HG03571 (cell line): Measurements from ENCODE around the gene MRPL40.
"Not testable (repeated sequence)": the region's sequence is repeated elsewhere in the genome, so short reads cannot be mapped to it uniquely, and the experiment has no call there.

Experiments used
- ATAC-seq: cut with Tn5 transposase; IDR thresholded peaks from one replicate; pipeline ENCODE4 v1.9.1; 2021; ENCODE audit not compliant: unreplicated experiment

The MRPL40 gene

DNA sequence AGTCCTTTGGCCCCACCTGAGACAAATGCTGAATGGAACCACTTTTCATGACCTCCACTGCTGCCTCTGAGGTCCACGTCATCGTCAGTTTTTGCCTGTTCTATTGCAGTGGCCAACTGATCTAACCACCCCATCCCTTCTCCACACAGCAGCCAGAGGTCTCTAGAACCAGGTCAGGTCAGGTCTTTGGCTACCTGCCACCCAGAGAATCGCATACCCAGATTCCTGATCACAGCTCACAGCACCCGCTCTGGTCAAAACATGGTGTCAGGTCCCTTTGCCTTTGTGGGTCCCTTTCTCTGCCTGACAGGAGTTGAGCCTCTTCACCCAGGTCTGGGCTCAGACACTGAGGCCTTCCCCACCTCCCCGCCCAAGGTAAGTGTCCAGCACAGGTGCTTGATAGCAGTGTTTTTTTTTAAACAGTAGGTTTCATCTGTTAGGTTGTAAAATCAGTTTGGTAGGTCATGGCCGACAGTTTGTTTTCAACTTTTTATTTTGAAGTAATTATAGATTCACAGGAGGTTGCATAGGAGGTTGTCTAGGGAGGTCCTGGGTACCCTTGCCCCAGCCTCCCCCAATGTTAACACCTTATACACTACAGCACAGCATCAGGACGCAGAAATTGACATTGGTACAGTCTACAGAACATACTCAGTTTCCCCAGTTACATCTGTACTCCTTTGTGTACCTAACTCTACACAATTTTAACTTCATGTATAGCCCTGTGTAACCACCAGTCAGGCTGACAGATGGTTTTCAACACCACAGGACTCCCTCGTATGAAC lies 8.3 kb downstream of the MRPL40 start:
- no peak for ATAC-seq

DNA sequence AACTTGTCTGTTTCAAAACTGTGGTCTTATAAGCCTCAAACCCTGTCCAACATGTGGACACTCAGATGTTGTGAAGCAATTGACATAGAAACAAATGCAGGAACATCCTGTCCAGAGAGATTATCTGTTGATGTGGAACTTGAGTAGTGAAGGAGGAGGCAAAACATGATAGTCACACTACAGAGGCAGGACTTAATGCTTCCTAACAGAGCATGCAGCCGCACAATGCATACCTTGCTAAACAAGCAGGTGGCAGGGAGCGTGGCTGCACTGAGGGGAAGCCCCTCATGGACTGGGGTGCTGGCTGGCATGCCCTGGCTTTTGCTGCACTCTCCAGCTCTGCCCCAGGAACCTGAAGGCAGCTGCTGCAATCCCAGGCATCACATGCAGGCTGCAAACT lies 9.8 kb downstream of the MRPL40 start:
- no peak for ATAC-seq

DNA sequence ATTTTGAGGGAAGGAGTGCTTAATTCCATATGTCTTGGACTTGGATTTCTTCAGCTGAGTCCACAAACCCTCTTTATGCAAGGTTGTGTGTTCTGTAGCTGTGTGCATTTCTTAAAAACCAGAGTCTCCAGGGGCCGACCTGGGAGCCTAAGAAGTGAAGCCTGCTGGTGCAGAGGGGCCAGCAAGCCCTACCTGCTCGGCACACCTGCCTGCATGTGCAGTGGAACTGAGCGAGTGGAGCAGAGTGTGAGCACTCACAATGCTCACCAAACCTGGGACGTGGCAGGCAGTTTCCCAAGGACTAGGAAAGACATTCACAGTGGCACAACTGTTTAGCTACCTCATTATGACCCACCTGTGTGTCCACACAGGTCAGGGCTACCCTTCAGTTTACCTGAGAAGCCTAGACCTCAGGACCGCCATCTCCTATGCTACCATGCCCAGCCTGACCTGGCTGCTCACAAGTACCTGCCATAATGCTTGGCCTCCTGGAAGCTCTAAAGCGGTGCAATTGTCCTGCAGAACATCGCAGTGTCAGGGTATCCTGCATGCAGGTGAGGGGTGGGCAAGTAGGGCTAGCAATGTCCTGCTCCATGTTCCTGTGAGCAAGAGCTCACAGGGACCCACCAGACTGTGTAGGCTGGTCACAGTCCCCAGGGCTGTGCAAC lies 11.3 kb downstream of the MRPL40 start:
- no peak for ATAC-seq

DNA sequence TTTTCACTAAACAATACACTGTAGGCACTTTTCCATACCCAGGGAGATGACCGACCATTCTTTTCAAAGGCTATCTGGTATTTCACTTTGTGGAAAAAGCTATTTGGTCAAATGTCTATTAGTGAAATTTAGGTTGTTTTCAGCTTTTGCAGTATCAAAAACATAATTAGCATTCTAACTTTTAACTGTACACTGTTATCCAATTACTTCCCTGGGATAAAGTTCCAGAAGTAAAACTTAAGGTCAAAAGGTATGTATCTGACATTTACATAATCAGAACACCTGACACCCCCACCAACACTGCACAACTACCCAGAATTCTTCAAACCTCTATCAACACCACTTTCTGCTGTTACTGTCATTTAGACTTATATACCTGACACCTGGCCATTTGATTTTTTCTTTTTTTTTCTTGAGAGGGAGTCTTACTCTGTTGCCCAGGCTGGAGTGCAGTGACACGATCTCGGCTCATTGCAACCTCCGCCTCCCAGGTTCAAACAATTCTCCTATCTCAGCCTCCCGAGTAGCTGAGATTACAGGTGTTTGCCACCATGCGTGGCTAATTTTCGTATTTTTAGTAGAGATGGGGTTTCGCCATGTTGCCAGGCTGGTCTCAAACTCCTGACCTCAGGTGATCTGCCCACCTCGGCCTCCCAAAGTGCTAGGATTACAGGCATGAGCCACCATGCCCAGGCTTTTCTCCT lies 13.1 kb downstream of the MRPL40 start:
- not testable (repeated sequence) for ATAC-seq

DNA sequence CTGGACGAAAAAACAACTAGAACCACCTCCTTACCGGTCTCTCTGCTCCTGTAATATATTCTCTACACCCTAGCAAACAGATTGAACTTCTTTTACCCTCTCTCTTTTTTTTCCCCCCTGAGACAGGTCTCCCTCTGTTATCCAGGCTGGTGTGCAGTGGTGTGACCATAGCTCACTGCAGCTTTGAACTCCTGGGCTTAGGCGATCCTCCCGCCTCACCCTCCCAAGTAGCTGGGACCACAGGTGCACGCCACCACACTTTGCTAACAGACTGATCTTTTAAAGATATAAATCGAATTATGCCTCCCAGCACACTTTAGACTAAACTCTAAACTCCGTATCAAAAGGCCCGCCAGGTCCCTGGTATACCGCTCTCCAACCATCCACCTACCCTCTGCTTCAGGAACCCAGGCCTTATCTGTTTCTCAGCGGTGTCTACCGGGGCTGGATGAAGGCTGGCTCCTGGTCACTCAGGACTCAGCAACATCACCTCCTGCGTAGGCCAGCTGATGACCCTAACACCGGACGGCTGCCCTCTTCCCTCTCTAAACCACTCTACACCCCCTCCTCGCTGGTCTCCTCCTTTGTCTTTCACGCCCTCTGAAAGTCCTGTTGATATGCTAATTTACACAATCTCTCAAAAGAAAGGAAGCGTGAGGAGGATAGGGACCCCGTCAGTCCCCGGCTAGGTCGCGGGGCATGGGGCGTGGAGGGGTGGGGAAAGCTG lies 14.4 kb downstream of the MRPL40 start:
- no peak for ATAC-seq

DNA sequence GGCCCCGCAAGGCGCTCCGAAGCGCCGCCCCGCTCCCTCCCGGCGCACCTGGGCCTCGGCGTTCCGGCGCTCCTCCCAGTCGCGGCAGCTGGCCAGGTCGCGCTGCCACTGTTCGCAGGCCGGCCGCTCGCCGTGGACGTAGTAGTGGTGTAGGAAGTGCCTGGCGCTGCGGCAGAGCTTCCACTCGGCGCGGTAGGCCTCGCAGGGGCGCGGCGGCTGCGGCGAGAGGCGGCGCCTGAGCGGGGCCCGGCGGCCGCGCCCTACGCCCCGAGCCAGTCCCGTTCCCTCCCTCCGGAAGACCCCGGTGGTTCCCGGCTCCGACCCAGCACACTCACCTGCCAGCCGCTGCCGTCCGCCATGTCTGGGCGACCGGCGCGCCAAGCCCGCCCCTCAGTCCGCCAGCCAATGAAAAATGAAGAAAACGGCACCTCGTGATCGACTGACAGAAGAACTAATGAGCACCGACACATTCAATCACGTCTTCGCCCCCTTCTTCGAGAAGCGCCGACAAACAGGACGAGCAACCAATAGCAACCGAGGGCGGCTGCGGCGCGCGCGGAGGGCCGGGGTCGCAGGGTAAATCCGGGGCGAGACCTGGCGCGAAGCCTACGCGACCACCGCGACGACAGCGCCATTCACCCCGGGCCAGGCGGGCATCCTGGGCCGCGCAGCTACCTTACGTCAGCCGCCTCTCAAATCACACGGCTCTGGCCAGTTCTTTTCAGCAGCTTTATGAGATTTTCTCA lies 15.2 kb downstream of the MRPL40 start, which contains the start of gene C22orf39:
Gene C22orf39 (minus strand): TSS at position 382 of the 746 bp plus-strand sequence. CDS start 23 bp downstream, at position 359.
- ATAC-seq, result peak; percentile 75

DNA sequence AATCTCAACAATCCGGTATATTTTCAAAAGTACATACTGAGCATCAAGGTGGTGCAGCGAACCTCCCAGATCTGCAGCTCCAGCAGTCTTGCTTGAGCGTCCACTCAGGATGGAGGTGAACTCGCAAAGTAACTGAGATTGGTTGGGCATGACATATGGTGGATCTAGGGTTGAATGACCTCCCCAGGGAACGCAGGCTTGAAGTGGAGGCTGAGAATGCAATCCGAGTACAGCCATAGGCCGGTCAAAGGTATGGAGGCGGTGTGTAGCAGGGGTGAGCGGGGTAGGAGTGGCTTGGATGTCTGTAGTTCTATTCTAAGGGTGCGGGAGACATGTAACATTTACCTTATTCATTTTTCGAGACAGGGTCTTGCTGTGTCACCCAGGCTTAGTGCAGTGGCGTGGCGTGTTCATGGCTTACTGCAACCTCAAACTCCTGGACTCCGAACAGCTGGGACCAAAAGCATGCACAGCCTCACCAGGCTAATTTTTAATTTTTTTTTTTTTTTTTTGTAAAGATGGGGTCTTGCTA lies 15.8 kb downstream of the MRPL40 start:
- ATAC-seq, result no peak

DNA sequence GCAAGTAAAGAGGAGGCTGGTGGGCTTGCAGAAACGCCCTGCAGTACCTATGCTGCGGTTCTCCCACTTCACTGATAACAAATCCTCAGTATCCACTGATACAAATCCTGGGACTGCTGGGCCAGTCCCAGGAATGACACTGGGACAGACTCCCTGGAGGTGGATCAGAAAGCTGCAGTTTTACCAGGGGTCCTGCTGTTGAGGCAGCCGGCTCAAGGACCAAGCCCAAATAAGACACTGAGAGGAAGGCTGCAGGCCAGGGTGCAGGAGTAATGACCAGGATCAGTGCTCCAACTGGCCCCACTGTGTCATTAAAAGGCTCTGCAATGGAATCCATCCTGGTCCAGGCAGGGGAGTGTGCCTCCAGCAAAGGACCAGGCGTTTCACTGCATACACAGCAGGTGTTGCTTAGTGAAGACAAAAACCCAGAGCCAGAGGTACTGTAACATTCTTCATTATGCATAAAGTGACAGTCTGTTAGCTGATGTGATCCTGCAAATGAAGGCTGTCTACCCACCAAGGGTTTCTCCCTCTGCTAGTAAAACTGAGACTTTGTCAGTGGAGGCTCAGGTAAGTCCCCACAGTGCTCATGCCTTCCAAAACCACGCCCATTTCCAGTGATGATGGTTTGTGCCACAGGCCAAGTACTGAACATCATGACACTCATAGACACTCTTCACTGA lies 16.5 kb downstream of the MRPL40 start:
- ATAC-seq, result no peak

DNA sequence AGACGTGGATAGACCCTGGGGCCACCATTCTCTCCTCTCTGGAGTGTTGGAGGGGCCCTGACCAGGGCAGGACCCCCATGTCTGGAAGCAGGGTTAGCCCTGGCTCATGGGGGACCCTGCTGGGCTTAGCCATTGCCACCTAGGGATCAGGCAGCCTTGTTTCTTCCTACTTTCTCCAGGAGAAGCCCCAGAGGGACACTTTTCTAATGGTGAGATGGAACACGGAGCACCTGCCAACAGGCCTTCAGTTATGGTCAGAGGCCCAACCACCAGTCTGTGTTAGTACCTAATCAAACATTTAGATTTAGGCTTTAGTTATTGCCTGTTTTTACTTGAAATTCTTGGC lies 17.1 kb downstream of the MRPL40 start:
- ATAC-seq, result no peak

DNA sequence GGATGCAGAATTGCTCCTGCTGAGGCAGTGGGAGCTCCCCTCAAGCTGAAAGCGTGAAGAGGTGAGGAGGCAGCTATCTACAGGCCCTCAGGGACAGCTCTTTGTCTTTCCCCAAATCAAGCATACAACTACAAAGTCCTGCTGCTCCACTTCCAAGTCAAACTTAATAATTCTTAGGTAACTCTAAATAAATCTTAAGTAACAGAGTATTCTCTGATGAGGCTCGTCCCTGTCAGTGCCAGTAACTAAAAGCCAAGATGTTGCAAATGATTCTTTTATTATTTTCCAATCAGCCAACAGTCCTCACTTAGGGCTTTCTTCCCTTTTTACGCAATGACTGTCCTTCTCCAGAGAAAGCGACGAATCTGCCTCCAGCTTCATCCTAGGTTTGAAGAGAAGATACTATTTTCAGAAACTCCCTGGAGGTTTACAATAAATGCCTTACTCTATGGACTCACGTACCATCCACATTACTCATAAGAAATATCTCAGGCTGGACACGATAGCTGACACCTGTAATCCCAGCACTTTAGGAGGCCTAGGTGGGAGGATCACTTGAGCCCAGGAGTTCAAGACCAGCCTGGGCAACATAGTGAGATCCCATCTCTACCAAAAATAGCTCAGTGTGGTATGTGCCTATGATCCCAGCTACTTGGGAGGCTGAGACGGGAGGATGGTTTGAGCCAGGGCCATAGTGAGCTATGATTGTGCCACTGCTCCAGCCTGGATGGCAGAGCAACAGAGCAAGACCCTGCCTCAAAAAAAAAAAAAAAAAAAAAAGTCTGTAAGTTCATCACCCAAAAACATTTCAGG lies 18.2 kb downstream of the MRPL40 start:
- no peak for ATAC-seq

DNA sequence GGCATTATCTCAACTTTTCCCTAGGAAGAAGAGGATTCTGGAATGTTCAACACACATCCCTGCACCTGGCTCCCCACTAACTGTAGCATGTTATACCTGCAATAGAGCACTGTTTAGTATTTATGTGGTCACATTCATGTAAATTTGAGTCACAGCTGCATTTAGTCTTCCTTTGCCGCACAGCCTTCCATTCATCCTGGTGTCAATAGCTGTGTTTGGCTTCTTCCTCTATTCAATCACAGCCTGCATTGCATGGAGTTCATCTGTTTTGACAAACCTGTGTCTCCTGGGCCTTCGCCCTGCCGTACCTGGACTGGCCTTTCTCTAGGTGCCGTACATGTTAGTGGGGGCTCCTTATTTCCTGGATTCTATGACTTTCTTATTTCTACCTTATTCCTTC lies 19.2 kb downstream of the MRPL40 start:
- no peak for ATAC-seq

DNA sequence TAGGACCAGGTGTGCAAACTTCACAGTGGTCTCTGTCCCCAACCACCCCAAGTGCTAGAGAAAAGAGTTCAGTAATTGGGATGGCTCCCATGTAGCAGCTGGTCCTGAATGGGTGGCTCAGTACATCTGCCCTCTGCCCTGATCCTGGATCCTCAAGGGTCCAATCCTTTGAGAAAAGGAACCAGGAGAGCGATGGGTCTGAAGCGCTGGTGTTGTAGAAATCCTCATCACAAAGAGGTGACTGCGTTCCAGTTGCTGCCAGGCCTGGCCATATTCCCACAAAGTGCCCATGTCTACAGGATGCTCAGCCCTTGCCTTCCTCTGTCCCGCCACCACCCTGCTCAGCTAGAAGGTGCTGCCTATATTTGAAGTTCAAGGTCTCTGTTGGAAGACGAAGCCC lies 21.4 kb downstream of the MRPL40 start:
- no peak for ATAC-seq

DNA sequence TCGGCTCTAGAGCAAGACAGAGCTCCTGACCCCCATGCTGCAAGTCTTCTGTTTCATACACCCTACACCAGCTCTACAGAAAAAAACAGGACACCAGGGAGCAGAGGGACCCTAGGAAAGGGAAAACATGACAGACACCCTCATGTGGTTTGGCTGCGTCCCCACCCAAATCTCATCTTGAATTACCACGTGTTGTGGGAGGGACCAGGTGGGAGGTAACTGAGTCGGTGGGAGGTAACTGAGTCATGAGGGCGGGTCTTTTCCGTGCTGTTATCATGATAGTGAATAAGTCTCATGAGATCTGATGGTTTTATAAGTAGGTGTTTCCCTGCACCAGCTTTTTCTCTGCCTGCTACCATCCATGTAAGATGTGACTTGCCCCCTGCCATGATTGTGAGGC lies 21.8 kb downstream of the MRPL40 start:
- no peak for ATAC-seq

DNA sequence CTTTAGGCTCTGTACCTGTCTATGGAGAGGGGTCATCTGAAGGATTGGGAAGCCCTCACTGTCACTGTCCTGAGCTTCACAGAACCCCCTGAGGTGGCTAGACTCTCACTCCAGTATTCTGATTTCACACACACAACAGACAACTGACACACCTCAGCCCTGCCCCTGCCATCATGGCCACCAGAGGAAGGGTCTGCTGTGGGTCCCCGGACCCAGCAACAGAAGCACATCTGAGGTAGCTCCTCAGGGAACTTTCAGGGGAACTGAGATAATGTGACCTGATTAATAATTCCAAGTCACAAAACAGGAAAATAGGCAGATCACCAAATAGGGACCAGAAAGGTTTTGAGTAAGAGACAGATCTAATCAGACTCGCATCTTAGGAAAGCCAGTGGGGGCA lies 22.7 kb downstream of the MRPL40 start:
- ATAC-seq, result no peak

DNA sequence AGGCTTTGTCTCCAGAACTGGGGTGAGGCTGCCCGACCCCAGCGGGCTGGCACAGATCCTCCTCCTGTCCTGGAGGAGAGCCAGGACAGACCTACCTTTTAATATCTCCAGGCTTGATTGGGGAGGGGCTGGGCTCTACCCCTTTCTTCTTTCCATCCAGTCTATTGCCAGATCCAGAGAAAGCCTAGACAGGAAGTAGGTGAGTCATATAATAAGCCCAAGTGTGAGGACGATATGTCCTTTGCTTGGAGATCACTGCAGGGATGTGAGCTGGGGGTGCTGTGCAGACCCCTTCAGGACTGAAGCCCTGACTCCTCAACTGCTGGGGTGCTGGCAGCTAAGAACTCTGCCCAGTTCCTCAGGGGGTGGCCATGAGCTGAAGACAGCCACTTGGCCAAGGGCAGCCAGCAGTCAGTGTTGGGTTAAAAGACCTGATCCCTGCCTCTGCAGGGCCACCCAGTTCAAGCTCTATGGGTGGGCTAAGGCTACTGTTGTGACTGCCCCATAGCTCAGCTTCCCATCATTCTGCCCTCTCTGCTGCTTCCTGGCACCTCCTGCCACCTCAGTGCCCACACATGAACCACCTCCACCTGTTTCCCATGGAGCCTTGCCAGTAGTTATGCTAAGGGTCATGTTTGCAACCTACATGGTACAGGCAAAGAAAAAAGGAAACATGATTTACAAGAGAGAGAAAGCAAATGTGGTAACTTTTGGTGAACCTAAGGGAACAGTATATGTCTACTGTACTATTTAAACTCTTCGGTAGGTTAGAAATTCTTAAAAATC lies 23.4 kb downstream of the MRPL40 start:
- no peak for ATAC-seq

DNA sequence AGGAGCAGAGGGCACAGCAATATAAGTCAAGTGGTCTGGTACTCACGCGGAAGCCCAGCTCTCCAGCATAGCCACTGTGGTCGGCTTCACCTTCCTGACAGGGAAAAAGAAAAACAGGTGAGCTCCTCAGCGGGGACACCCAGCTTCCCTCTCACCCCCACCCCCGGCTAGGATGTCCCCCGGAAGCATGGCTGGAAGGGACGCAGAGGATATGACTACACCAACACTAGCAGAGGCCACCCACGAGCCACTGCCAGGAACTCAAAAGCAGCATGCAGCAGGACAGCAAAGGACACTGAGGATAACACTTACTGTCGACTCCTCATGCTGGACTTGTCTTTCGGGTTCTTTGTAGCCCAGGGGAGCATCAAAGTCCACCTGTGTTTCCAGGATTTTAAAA lies 24.2 kb downstream of the MRPL40 start:
- ATAC-seq, result no peak

DNA sequence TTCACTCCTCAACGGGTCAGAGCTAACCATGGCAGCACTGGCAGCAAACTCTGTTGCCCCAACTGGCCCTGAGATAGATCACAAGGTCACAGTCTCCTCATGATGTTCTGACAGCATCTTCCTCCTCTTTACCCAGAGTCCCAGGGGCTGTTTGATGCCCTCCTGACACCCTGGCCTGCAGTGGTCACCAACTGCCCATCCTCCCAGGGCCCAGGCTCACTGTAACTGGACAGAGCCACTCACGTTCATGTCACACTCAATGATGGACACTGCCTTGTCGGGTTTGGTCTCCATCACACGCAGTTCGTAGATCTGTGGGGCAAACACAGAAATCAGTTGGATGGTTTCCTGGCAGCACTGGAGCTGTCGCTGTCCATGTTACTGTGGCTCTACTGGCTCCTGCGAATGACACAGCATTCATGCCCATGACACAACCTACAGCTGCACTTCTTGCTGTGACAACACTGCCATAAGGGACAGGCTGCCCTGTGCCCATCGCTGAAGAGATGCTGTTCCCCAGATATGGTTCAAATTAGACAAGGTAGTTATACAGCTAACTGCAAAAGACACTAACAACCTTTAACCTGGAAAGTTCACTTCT lies 25.6 kb downstream of the MRPL40 start:
- ATAC-seq, result no peak

DNA sequence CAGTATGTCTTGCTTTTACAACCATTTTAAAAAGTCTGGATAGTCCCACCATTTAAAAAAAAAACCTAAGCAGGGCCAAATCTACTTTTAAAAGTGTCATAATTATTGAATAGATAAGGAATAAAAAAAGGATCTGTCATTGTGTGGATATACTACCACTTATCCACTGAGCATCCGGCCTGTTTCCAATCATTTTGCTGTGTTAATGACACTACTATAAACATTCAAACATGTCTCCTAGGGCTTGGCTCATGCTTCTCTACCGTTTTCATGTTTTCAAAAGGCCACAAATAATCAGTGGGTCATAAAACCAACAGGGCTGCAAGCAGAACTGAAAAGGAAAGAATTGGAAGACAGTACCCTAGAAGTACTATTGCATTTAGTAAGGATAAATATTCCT lies 27.7 kb downstream of the MRPL40 start:
- no peak for ATAC-seq
